NCI-H2227 treated with DMSO at 0.1 percent for 48 hours (cell line): ENCODE measurements around the gene P2RY6.

Experiments
- DNase-seq: peaks from one replicate; lab custom pipeline; 2025; lab: John Stamatoyannopoulos, UW

The P2RY6 gene

DNA sequence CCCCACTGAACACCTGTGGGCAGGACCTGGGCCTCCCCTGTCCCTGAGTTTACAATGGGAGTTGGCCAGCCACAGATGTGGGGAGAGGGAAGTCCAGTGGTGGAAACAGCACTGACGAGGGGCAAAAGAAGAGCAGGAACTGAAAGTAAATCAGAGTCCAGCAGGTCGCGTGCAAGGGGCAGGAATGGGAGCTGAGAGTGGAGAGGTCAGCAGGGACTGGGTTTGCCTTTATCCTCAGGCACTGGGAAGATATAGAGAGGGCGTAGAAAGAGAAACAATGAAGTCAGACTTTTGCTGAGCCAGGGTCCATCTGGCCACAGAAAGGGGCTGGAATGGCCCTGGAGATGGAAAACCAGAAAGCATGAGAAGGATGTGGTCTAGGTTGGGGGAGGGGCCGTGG, 8.5 kb downstream of the P2RY6 start:
- DNase-seq = no peak

DNA sequence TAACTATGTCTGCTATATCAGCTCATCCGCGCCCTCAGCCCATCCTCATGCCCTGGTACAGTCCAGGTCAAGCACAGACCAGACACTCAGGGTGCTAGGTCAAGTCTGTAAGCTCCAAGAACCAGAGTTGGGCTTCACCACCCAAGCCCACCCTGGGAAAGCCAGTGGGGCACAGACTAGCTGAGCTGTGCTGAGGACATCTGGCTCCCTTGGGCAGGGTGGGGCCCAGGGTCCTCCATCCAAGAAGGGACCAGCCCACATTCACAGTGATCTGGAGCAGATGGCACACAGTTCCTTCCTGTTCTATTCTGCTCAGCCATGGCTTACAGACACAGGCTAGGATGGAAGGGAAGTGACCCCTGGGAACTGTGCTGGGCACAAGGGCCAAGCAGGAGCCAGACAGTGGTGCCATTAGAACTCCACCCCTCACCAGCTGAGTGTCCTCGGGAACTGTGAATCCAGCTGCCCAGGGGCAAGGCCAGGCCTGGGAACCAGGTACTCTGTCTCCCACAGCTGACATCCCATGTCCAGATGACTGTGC, 9.1 kb downstream of the P2RY6 start:
- DNase-seq = no peak

GRCh38 chr11:73281796-73282660, 9.9 kb downstream of the P2RY6 start:
- no peak for DNase-seq

- DNase-seq = no peak
These were observed 11.3 kb downstream of the P2RY6 start for GRCh38 chr11:73283276-73284000.

DNA sequence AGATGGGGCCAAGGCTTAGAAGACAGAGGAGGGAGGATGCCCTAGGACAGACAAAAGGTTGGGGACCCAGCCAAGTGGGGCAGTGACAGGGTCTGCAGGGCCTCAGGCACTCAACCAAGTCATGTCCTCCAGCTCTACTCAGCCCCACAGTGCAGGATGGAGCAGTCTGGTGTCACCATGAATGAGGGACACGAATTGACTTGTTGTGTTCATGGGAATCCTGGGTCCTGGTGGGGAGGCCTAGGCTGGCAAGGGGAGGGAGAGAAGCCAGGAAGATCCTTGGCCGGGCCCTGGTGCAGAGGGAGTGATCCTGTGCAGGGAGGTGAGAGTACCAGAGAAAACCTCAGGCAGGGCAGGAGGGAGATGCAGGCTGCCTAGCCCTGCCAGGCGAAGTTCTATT, 12.0 kb downstream of the P2RY6 start:
- DNase-seq = no peak

GRCh38 chr11:73285721-73286120, 13.6 kb downstream of the P2RY6 start:
- no peak for DNase-seq

DNA sequence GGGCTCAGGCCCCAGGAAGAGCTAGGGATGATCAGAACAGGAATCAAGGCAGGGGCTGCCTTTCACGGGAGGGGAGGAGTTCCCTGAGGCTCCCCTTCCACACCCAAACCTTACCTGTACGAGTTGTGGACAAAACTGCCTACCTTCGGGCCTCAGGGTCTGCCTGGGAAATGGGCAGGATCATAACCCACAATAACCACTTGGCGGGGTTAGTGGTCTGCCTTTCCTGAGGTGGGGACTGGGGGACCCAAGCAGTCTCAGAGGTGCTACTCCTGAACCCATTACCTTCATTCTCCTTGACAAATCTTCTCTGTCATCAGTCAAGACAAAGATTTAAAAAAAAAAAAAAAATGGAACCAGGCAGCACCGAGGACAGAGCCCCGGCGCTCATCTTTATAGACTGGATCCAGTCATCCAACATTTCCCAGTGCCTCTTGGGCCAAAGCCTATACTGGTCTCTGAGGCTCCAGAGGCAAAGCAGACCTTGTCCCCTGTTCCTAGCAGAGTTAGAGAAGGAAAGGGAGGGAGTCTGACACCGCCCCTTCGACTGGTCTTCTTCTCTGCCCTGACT, 14.2 kb downstream of the P2RY6 start:
- no peak for DNase-seq

- no peak for DNase-seq
These were observed 15.4 kb downstream of the P2RY6 start for GRCh38 chr11:73287400-73288101.

GRCh38 chr11:73288192-73288872, 16.2 kb downstream of the P2RY6 start:
- no peak for DNase-seq

DNA sequence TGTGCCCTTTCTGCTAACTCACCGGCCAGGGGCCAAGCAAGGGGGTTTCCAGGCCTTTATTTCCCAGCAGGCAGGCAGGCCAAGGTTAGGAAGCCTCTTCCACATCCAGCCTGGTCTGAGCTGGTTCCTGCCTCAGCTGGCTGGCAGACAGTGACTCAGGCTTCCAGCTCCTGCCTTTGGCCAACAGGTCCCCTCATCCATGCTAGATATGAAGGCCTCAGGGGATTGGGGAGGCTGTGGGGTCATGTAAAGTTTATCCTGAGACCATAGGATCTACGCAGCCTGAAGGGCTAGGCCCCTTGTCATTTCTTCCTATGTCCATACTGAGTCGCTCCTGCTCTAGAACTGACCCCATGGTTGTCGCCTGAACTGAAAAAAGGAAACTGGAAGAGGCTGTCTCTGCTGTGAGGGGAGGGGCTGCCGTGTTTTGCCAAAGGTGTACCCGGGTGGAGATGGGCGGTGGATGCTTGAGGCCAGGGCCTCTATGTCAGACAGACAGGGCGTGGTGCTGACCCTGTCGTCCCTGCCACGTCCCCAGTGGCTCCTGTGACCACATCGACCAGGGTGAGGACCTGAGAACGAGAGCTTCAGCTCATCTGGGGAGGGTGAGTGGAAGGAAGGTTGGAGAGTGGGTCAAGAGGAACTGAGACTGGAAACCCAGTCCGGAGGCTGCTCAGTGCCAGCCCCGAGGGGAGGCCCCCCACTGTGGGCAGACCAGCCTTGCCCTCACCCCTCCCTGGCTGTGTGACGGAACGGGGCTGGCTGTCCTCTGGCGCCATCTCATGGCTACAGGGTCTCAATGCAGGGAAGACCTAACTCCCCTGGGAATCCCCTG, 17.0 kb downstream of the P2RY6 start:
- peak; percentile 62 for DNase-seq

GRCh38 chr11:73290536-73290935, 18.4 kb downstream of the P2RY6 start:
- no peak for DNase-seq

DNA sequence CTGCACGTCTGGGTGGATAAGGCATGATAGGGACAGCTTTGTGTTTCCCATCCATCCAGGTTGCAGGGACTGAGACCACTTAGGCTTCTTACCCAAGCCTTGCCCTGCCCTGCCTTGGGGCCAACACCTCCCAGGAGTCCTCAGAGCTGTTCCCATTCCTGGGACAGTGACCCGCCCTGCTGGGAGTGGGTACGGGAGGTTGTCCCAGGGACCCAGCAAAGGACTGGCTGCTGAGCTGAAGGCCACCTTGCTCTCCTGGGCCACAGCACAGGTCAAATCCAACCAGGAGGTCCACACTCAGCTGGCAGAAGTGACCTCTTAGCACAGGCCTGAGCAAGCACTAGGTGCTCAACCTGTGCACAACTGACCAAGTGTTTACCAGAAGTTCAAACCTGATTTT, 19.1 kb downstream of the P2RY6 start:
- no peak for DNase-seq

DNA sequence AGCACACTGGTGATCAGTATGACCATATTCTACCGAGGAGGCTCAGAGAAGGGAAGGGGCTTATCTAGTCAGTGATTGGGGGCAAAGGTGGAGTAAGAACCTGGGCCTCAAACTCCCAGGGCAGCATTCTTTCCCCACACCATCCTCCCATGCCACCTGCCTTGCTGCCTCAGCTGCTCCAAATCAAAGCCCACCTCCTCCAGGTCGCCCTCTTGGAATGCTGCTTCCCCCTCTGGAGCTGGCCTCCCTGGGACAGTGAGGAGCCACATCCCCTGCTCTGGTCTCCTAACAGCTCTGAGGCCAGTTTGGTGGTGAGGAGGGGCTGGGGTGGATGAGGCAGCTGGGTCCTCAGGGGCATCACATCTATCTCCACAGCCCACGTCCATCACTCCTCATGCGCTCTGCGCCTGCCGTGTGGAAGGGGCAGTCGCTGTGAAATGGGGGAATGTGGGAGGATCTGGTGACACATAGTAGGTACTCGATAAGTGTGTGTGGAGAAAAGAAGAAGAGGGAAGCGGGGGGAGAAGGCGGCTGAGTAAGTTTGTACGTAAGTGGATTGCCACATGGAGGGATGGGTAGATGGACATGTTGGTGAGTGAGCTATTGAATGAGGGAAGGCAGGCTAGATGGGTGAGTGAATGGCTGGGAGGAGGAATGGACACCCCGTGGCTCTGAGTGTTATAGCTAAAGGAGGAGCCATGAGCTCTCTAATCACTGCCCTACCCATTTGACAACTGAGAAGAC, 19.8 kb downstream of the P2RY6 start:
- DNase-seq = no peak

GRCh38 chr11:73292525-73292894, 20.4 kb downstream of the P2RY6 start:
- DNase-seq = no peak

DNA sequence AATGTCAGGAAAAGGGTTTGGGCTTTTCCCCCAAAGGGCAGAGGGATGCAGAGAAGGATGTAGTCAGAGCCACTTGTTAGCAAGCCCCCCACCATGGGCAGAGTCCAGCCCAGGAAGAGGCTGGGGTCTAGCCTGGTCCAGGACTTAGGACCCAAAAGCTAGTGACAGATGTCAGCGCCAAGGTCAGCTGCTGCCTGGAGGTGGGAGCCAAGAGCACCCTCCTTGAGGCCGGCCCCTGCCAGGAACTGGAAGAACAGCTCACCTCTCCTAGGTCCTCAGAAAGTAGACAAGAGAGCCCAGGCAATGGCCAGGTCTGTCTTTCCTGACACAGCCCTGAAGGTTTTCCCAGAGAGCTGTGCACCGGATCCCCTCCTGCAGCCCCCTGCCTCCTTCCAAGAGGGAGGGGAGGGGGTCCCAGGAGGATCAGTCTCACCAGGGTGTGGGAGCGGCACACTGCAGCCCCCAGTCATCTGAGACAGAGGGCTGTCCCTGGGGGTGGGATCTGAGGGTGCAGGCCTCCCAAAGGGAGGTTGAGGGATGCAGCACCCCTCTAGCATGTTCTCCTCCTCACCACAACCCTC, 21.3 kb downstream of the P2RY6 start:
- DNase-seq = no peak

GRCh38 chr11:73294604-73295003, 22.5 kb downstream of the P2RY6 start:
- DNase-seq = no peak

DNA sequence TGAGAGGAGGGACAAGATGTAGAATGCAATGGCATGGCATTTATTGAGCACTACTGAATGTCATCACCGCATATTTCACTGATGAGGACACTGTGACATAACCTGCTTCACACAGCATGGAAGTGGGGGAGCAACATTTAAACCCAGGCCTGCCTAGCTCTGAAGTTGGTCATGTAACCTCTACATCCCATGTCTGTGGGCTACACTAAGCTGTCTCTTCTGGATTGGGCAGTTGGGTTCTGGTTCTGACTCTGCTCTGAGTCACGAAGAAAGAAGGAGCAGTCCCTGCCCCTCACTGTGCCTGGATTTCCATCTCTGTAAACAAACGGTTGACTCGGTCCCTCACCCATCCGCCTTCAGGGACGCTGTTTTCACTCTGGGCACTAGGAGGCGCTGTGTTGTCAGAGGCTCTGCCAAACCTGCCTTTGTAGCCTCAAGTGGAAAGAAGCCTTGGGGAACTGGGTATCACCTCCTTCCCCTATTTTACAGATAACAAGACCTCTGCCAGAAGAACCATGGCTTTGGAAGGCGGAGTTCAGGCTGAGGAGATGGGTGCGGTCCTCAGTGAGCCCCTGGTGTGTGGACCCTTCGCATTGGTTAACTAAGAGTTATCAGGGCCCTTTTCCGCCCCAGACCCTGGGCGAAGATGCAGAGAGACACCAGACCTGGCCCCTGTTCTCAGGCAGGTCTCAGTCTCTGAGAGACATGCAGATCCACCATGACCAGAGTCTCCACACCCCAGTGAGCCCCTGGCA, 23.3 kb downstream of the P2RY6 start:
- DNase-seq = peak; percentile 21

DNA sequence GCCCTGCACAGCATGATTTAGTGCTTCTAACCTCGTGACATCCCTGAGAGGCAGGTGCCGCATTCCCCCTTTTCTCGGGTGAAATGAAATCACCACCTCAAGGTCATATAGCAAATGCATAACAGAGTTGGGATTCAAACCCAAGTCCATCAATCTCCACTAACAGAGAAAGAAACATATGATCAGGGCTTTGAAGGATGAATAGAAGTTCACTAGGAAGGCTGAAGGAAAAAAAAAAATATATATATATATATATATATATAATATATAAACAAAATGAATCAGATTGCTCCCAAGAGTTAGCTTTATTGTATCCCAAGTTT, 23.8 kb downstream of the P2RY6 start:
- no peak for DNase-seq
